Frontal cortex (tissue), 4 donors: Measurements from ENCODE around the gene KLF6. TPM values are rescaled to one million over a fixed set of nuclear protein-coding genes. Genes with fewer than 3 reads are reported as not detected.

Experiments
- DNase-seq, 2 donors: peaks; one replicate each; pipeline ENCODE4 v3.0.0; 2012; ENCODE audit warnings: low spot score in 2 of 2
- FAIRE-seq: peaks from 2 replicates; lab custom pipeline; 2012; peaks lifted over from hg19 to GRCh38; lab: Jason Lieb, UNC
- total RNA-seq: library from RNA; depleted of rRNA; stranded (reverse); fragments of >200 nt; gene quantifications from one replicate; pipeline ENCODE4 v1.2.3, GENCODE V29; 2014
- donor health status: control.
- donor health status: control.
- donor health status: control.

The KLF6 gene
- total RNA-seq, 1 donor from 2014 or later, result 67.3 TPM

DNA sequence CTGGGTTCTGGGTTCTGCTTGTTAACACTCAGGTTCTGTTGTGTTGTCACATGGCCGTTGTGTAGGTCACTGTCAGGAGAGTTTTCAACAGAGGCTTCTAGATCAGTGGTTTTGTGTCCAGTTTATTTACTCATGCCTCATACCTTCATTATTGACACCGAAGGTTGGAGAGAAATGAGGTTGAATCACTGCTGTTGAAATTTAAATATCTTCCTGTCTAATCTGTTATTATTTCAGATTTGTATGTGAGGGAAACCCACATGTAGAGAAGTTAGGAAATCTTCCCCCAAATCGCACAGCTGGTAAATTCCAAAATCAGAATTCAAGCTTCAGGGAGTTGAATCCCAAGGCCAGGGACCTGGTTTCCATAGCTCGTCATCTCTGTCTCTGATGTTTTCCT, 28.3 kb upstream of the KLF6 start:
- DNase-seq, result no peak
- no peak for FAIRE-seq

DNA sequence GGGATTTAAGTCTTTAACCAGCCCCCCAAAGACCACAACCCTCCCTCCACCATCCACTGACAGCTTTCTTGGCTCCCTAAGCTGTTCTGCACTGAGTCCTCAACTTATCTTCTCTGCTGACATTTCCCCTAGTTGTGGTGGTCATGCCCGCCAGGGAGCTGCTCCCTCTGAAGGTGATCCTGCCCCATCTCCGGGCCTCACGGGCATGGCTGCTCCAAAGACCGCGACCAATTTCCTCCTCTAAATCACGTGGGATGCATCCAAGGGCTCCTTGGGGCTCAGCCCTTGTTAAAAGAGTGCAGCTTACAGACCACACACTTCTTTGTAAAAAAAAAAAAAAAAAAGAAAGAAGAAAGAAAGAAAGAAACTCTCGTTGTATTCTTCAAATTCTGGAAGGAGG, 27.1 kb upstream of the KLF6 start:
- FAIRE-seq, result no peak
- no peak for DNase-seq

DNA sequence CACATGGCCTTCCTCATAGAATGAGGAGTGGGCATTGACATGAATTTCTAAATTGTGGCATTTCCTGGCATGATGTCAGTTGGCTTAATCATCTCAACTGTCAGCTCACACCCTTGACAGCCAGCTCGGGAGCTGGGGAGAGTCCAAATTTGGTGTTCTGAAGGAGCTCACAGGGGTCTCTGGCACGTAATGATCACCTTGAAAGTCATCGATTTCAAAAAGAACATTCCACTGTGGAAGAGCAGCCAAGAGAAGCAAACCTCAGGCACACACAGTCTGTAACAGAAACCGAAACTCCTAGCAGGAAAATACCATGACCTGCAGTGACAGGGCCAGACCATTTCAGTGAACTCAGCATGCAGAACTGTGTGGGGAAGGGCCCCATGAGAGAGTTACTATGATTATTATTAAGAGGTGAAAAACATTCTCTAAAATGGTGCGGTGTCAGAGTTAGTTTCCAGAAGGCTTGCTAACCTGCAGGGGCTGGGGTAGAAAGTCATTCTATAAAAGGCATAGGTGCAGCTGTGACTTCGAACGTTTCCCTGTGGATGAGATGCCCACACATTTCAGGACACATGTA, 26.4 kb upstream of the KLF6 start:
- no peak for FAIRE-seq
- DNase-seq, result no peak

DNA sequence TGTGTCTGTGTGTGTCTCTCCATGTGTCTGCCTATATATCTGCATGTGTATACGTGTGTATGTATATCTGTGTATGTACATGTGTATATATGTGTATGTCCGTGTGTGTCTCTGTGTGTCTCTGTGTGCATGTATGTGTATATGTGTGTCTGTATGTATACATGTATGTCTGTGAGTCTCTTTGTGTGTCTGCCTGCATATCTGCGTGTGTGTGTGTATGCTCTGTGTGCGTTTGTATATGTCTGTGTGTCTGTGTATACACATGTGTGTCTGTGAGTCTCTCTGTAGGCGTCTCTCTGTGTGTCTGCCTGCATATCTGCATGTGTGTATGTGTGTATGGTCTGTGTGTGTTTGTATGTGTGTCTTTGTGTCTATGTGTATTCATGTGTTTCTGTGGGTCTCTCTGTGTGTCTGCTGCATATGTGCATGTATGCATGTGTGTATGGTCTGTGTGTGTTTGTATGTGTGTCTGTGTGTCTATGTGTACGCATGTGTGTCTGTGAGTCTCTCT, 23.7 kb upstream of the KLF6 start:
- FAIRE-seq (no peak), DNase-seq (no peak)

GRCh38 chr10:3807928-3808496, 23.0 kb upstream of the KLF6 start:
- no peak for DNase-seq
- no peak for FAIRE-seq

GRCh38 chr10:3807211-3807927, 22.4 kb upstream of the KLF6 start:
- FAIRE-seq, result no peak
- DNase-seq, result no peak

GRCh38 chr10:3806603-3807002, 21.6 kb upstream of the KLF6 start:
- FAIRE-seq, result no peak

GRCh38 chr10:3805791-3806461, 20.9 kb upstream of the KLF6 start:
- FAIRE-seq (no peak), DNase-seq (no peak)

More at GRCh38 chr10:3806603-3807002, 21.6 kb upstream of the KLF6 start:
- no peak for DNase-seq

GRCh38 chr10:3805201-3805790, 20.3 kb upstream of the KLF6 start:
- no peak for FAIRE-seq
- no peak for DNase-seq

- FAIRE-seq, result no peak
- no peak for DNase-seq
Observed at GRCh38 chr10:3803927-3804741, 19.1 kb upstream of the KLF6 start.

DNA sequence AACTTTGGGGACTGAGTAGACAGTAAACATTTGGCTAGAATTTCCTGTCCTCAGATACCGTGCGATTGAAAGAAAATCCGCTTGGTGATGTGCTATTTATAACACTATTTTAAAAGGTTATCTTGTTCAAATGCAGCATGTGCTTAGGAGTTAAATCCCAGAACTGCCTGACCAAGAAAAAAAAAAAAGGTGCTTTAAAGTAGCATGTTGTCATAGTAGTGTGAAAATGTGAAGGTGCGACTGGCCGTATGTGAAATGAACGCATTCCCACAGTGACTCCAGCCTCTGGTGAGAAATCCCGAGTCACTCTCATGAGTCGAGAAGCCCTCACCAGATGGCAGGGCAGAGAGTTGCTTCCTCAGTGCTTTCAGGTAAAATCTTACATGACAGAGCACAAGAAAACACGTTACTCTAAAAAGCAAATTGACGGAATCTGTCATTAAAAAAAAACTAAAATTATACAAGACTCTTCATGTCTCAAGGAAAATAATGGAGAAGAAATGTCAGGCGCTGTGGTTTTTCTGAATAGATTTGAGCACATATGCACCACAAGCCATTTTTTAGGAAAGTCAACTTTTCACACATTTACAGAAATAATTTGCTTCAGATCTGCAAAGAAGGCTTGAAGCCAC, 18.4 kb upstream of the KLF6 start:
- DNase-seq (no peak), FAIRE-seq (no peak)

- DNase-seq (no peak), FAIRE-seq (no peak)
Observed at GRCh38 chr10:3802526-3803265, 17.7 kb upstream of the KLF6 start.

GRCh38 chr10:3801558-3802192, 16.7 kb upstream of the KLF6 start:
- FAIRE-seq (no peak), DNase-seq (no peak)

- FAIRE-seq (no peak), DNase-seq (no peak)
Observed at GRCh38 chr10:3800586-3800985, 15.6 kb upstream of the KLF6 start.

GRCh38 chr10:3797750-3798149, 12.7 kb upstream of the KLF6 start:
- FAIRE-seq (no peak), DNase-seq (no peak)

DNA sequence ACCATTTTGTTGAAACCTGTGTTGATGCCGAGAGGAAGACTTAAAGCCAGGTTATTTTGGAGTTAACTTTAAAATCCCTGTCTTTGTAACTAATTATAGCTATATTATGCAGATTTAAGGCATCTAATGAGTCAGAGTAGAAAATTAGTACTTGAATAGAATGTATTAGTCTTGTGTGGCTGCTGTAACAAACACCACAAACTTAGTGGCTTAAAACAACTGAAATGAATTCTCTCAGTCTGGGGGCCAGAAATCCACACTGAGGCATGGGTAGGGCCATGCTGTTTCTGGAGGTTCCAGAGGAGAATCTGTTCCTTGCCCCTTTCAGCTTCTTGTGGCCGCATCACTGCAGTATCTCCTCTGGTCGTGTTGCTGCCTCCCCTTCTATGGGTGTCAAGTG, 8.5 kb upstream of the KLF6 start:
- no peak for FAIRE-seq
- DNase-seq, result no peak

DNA sequence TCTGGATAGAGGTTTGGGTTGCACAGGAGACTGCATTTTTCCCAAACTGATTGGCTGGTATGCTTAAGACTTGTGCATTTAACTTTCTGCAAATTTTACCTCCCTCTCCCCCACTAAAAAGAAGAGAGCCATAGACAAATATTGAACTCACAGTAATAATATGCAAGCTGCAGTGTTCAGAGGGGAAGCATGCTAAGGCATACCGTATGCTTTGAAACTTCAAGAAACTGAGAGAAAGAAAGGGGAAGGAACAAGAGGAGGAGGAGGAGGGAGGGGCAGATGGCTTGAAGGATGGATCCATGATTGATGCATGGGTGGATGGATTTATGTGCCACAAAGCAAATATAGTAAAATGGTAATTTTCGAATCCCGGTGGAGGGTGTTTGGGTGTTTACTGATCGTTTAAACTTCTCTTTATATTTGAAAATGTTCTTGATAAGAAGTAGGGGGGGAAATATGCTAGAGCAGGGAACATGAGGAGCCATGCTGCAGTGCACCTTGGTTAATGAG, 7.8 kb upstream of the KLF6 start:
- FAIRE-seq, result no peak
- no peak for DNase-seq
